H1 (cell line): ENCODE measurements around the gene TAF6. TPM values are rescaled to one million over a fixed set of nuclear protein-coding genes. Genes with fewer than 3 reads are reported as not detected.

Experiments
- microRNA counts: library from miRNA; unstranded; fragments of <30 nt; microRNA quantifications from one replicate; lab custom pipeline; 2015
- microRNA-seq, 2 experiments: library from miRNA; unstranded; fragments of <30 nt; microRNA quantifications; one replicate each; pipeline versions ENCODE4 to v1.2.0, GENCODE V29; 2016 to 2020; ENCODE audit warnings: borderline microRNAs expressed in 2 of 2, borderline number of aligned reads in 2 of 2, borderline replicate concordance in 1 of 2
- polyA plus RNA-seq, 7 experiments: library from polyadenylated mRNA; depleted of rRNA in 3 of 7; stranded (reverse) in 5 of 7; unstranded in 2 of 7; fragments of >200 nt in 5 of 7; fragments of 200-250 nt in 2 of 7; gene quantifications; 1 replicate in 5 of 7; 2 replicates in 1 of 7; 4 replicates in 1 of 7; pipeline versions ENCODE4 v1.2.1 to v1.2.3, GENCODE V29; 2011 to 2013; ENCODE audit warnings: missing spikeins in 2 of 7, mixed read lengths in 2 of 7
- small RNA-seq: library from polyadenylated mRNA; stranded (forward); fragments of <200 nt; extraction: miRNeasy Mini kit (QIAGEN cat#:217004); gene quantifications from one replicate; pipeline ENCODE3, GENCODE V24; 2013; ENCODE audit not compliant: insufficient read depth
- total RNA-seq: library from RNA; stranded (reverse); fragmentation: NEBNext Ultra II Directional; extraction: Animal tissue kit (Norgen Biotek cat#: 25700); gene quantifications from 2 replicates; pipeline ENCODE4 v1.2.1, GENCODE V29; 2021

TAF6 gene
- total and polyA plus RNA-seq, 2 of the 8 experiments (the other 6 are each of a cell fraction or from before 2014, with no cell fraction given): 66.7 to 101 TPM

MicroRNA genes within 50 kb of the gene (microRNA counts, 767-probe panel; counts per million panel counts)
- microRNA hsa-miR-106b-5p (lab: Ali Mortazavi, UCI) (5,722 counts per million, percentile 95 among the panel's probes with 10 or more counts), microRNA hsa-miR-25-3p (lab: Ali Mortazavi, UCI) (10,234 counts per million, percentile 98 among the panel's probes with 10 or more counts), microRNA hsa-miR-93-5p (lab: Ali Mortazavi, UCI) (10,507 counts per million, percentile 99 among the panel's probes with 10 or more counts)

Small RNA genes lying within 50 kb of the gene (microRNA-seq; reads per million reads assigned to microRNA genes)
- gene MIR106B: 1,350 to 2,598 reads per million in 2 experiments
- 137 to 262 reads per million in 2 experiments for gene MIR25
- 0 reads per million in 2 experiments for gene MIR4658
- 2,696 to 3,899 reads per million in 2 experiments for gene MIR93

Small RNA genes lying within 50 kb of the gene (small RNA-seq; reads per million reads assigned to genes)
- 2,487 reads per million, percentile 100 among the genes with 10 or more reads in this experiment for gene MIR106B
- gene MIR25: 40,370 reads per million, percentile 100 among the genes with 10 or more reads in this experiment
- 12,692 reads per million, percentile 100 among the genes with 10 or more reads in this experiment for gene MIR93

Other genes with a start within 250 kb of the TAF6 start
- not detected in 2 replicates for gene OR2AE1, start 242.3 kb downstream of the TAF6 start, total RNA-seq
- not detected in 2 replicates for gene OR2AE1, start 242.3 kb downstream of the TAF6 start, polyA plus RNA-seq (2011; rRNA removed)
- gene TRIM4, start 199.8 kb downstream of the TAF6 start, total RNA-seq: 6.6 and 7.3 TPM in 2 replicates
- 0.02 and 0.03 TPM in 2 replicates for gene TRIM4, start 199.8 kb downstream of the TAF6 start, polyA plus RNA-seq (2011; rRNA removed)
- 2.5 and 3.0 TPM in 2 replicates for gene GJC3, start 189.7 kb downstream of the TAF6 start, total RNA-seq
- gene GJC3, start 189.7 kb downstream of the TAF6 start, polyA plus RNA-seq (2011; rRNA removed): 1.7 and 2.7 TPM in 2 replicates
- 0.29 and 0.52 TPM in 2 replicates for gene AZGP1, start 143.3 kb downstream of the TAF6 start, total RNA-seq
- 0.57 and 0.68 TPM in 2 replicates for gene AZGP1, start 143.3 kb downstream of the TAF6 start, polyA plus RNA-seq (2011; rRNA removed)
- 37.7 and 40.6 TPM in 2 replicates for gene ZKSCAN1, start 103.8 kb downstream of the TAF6 start, total RNA-seq
- gene ZKSCAN1, start 103.8 kb downstream of the TAF6 start, polyA plus RNA-seq (2011; rRNA removed): 8.2 and 9.3 TPM in 2 replicates
- gene ZSCAN21, start 69.6 kb downstream of the TAF6 start, total RNA-seq: 25.4 and 26.1 TPM in 2 replicates
- gene ZSCAN21, start 69.6 kb downstream of the TAF6 start, polyA plus RNA-seq (2011; rRNA removed): 12.7 and 15.4 TPM in 2 replicates
- 49.1 and 50.7 TPM in 2 replicates for gene ZNF3, start 37.6 kb downstream of the TAF6 start, total RNA-seq
- 21.3 and 26.9 TPM in 2 replicates for gene ZNF3, start 37.6 kb downstream of the TAF6 start, polyA plus RNA-seq (2011; rRNA removed)
- gene COPS6, start 30.4 kb downstream of the TAF6 start, total RNA-seq: 127 and 128 TPM in 2 replicates
- gene COPS6, start 30.4 kb downstream of the TAF6 start, polyA plus RNA-seq (2011; rRNA removed): 159 and 225 TPM in 2 replicates
- gene MCM7, start 18.0 kb downstream of the TAF6 start, total RNA-seq: 339 and 344 TPM in 2 replicates
- gene MCM7, start 18.0 kb downstream of the TAF6 start, polyA plus RNA-seq (2011; rRNA removed): 313 and 394 TPM in 2 replicates
- gene AP4M1, start 17.7 kb downstream of the TAF6 start, total RNA-seq: 15.2 and 15.8 TPM in 2 replicates
- gene AP4M1, start 17.7 kb downstream of the TAF6 start, polyA plus RNA-seq (2011; rRNA removed): 15.9 and 16.6 TPM in 2 replicates
- 15.3 and 15.9 TPM in 2 replicates for gene CNPY4, start 276 bp upstream of the TAF6 start, total RNA-seq
- 9.1 and 10.2 TPM in 2 replicates for gene CNPY4, start 276 bp upstream of the TAF6 start, polyA plus RNA-seq (2011; rRNA removed)
- 1.7 TPM in 2 replicates for gene MBLAC1, start 7.6 kb upstream of the TAF6 start, total RNA-seq
- 1.00 and 1.2 TPM in 2 replicates for gene MBLAC1, start 7.6 kb upstream of the TAF6 start, polyA plus RNA-seq (2011; rRNA removed)
- gene LAMTOR4, start 29.6 kb upstream of the TAF6 start, total RNA-seq: 153 and 161 TPM in 2 replicates
- gene LAMTOR4, start 29.6 kb upstream of the TAF6 start, polyA plus RNA-seq (2011; rRNA removed): 622 and 735 TPM in 2 replicates
- 20.2 and 22.1 TPM in 2 replicates for gene TRAPPC14, start 39.4 kb upstream of the TAF6 start, total RNA-seq
- 11.9 and 19.6 TPM in 2 replicates for gene TRAPPC14, start 39.4 kb upstream of the TAF6 start, polyA plus RNA-seq (2011; rRNA removed)
- gene GAL3ST4, start 49.3 kb upstream of the TAF6 start, total RNA-seq: 5.1 and 5.3 TPM in 2 replicates
- 13.8 and 15.8 TPM in 2 replicates for gene GAL3ST4, start 49.3 kb upstream of the TAF6 start, polyA plus RNA-seq (2011; rRNA removed)
- 44.8 and 46.8 TPM in 2 replicates for gene GPC2, start 58.0 kb upstream of the TAF6 start, total RNA-seq
- 25.3 and 47.8 TPM in 2 replicates for gene GPC2, start 58.0 kb upstream of the TAF6 start, polyA plus RNA-seq (2011; rRNA removed)
- 3.3 and 3.8 TPM in 2 replicates for gene STAG3, start 58.6 kb upstream of the TAF6 start, total RNA-seq
- 1.3 and 1.9 TPM in 2 replicates for gene STAG3, start 58.6 kb upstream of the TAF6 start, polyA plus RNA-seq (2011; rRNA removed)
- gene PVRIG, start 100.6 kb upstream of the TAF6 start, total RNA-seq: not detected in 2 replicates
- 0.15 TPM in 1 of 2 replicates, not detected in the other for gene PVRIG, start 100.6 kb upstream of the TAF6 start, polyA plus RNA-seq (2011; rRNA removed)
- not detected in 2 replicates for gene SPDYE3, start 188.3 kb upstream of the TAF6 start, total RNA-seq
- gene SPDYE3, start 188.3 kb upstream of the TAF6 start, polyA plus RNA-seq (2011; rRNA removed): not detected in 2 replicates
- gene PILRB, start 238.8 kb upstream of the TAF6 start, total RNA-seq: 32.2 and 34.4 TPM in 2 replicates
- gene PILRB, start 238.8 kb upstream of the TAF6 start, polyA plus RNA-seq (2011; rRNA removed): 49.9 and 66.4 TPM in 2 replicates